Nephron (organoid): ENCODE results near the gene CHIT1.

Experiments used
- H3K27ac Mint-ChIP-seq, 3 experiments: 2 replicates each; pipeline ENCODE4 v1.8.0; 2020; ENCODE audit warnings: mixed read lengths in 3 of 3, mild to moderate bottlenecking in 2 of 3, moderate library complexity in 1 of 3
- H3K27me3 Mint-ChIP-seq: 2 replicates; pipeline ENCODE4 v1.8.0; 2021; ENCODE audit warnings: low read depth, mild to moderate bottlenecking, moderate library complexity, mixed read lengths
- H3K36me3 Mint-ChIP-seq: 2 replicates; pipeline ENCODE4 v1.8.0; 2020; ENCODE audit warnings: low read depth, mixed read lengths
- H3K4me1 Mint-ChIP-seq: 2 replicates; pipeline ENCODE4 v1.8.0; 2020; ENCODE audit warnings: mixed read lengths
- H3K4me3 Mint-ChIP-seq, 3 experiments: 2 replicates each; pipeline ENCODE4 v1.8.0; 2020; ENCODE audit warnings: mild to moderate bottlenecking in 3 of 3, mixed read lengths in 3 of 3, moderate library complexity in 2 of 3
- H3K9me3 Mint-ChIP-seq: 2 replicates; pipeline ENCODE4 v1.8.0; 2020; ENCODE audit warnings: mixed read lengths
- TF ChIP-seq, protein P1 (sequence below), 3 experiments: fragments of 200-600 bp; sonication (generic); IDR thresholded peaks; one replicate each; pipeline ENCODE4 v1.5.0; 2021; ENCODE audit warnings: antibody characterized with exemption in 3 of 3; ENCODE audit not compliant: unreplicated experiment in 3 of 3

The CHIT1 gene

DNA sequence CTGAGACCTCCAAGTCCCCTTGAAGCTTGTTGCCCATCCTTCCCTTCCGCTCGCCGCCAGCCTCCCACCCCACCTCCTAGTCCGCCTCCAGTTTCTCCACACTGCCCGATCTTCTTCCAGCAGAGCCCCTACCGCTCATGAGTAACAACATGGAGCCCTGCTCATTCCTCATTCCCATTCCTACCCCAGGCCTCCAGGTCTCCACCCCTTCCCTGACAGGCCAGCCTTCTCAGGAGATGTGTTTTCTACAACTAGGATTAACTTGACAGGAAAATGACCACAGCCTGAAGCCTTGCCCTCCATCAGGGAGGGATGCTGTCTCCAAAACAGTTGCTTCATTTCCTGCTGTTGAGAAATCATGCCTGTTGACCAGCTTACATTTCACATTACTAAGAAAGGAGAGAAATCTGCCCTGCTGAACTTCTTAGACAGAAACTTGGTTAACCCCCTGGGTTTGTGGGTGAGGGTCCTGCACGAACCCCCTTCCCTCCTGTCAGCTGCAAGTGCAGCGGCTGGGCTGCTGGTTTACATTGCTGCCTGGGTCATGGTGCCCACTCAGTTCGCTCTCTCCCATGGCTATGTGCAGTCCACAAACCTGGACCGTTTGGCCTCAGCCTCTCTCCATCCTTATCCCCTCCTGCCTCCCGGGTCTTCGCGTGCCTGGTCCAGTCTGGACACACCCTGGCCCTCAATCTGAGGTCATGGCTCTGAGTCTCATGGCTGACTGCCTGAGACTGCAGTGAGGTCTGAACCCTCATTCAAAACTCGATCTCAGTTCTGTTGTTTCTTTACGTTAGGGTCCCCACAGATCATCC is 26.8 kb downstream of the CHIT1 start:
- TF ChIP-seq, protein P1, sequence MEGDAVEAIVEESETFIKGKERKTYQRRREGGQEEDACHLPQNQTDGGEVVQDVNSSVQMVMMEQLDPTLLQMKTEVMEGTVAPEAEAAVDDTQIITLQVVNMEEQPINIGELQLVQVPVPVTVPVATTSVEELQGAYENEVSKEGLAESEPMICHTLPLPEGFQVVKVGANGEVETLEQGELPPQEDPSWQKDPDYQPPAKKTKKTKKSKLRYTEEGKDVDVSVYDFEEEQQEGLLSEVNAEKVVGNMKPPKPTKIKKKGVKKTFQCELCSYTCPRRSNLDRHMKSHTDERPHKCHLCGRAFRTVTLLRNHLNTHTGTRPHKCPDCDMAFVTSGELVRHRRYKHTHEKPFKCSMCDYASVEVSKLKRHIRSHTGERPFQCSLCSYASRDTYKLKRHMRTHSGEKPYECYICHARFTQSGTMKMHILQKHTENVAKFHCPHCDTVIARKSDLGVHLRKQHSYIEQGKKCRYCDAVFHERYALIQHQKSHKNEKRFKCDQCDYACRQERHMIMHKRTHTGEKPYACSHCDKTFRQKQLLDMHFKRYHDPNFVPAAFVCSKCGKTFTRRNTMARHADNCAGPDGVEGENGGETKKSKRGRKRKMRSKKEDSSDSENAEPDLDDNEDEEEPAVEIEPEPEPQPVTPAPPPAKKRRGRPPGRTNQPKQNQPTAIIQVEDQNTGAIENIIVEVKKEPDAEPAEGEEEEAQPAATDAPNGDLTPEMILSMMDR (IDR thresholded peaks at IDR 0.05; ENCODE audit: unreplicated experiment in 3 of 3): no peak
- H3K4me1 Mint-ChIP-seq: peaks cover 79% of the 10 kb centered on the region
- no peak overlapping the region for H3K4me3 Mint-ChIP-seq
- H3K27me3 Mint-ChIP-seq: peaks cover 6% of the 10 kb centered on the region
- peak overlapping the region in 2 of 3 experiments; percentile 63 to 73 for H3K27ac Mint-ChIP-seq
- no peaks in the 10 kb centered on the region for H3K36me3 Mint-ChIP-seq
- peaks cover 4% of the 10 kb centered on the region for H3K9me3 Mint-ChIP-seq

DNA sequence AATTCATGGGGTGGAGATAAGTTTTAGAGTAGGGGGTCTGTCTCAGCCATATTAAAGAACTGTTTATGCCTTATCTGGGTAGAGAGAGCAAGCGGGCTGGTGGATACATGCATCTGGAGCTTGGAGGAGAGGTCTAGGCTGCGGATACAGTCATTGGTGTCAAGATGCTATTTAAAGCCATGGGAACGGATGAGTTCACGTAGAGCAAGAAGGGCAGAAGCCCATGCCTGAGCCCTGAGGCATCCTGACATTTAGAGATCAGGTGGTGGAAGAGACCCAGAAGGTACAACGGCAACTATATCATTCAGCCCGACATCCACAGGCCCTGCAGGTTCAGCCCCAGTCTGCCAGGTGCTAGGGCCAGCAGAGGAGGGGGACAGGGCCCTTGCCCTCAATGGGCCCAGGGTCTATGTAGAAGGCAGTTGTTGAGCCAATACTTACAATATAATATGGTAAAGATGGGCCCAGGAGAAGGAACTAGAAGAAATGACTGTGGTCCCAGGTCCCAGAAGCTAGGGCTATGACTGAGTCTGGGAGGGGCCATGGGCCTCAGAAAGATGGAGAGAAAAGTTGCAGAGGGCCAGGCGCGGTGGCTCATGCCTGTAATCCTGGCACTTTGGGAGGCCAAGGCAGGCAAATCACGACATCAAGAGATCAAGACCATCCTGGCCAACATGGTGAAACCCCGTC is 27.8 kb downstream of the CHIT1 start:
- Mint-ChIP-seq H3K4me1 (peaks cover 77% of the 10 kb centered on the region), H3K27me3 (peaks cover 6% of the 10 kb centered on the region), H3K4me3 (no peak overlapping the region), H3K36me3 (no peaks in the 10 kb centered on the region), H3K27ac (peak overlapping the region in 2 of 3 experiments; percentile 1 to 72), H3K9me3 (peaks cover 2% of the 10 kb centered on the region)
- TF ChIP-seq, protein P1 (IDR thresholded peaks at IDR 0.05; ENCODE audit: unreplicated experiment in 3 of 3): no peak

GRCh38 chr1:203200916-203201315 is 28.6 kb downstream of the CHIT1 start:
- Mint-ChIP-seq H3K27ac (peak overlapping the region in 2 of 3 experiments; percentile 43 to 72), H3K4me3 (no peak overlapping the region), H3K4me1 (peaks cover 70% of the 10 kb centered on the region), H3K9me3 (peaks cover 2% of the 10 kb centered on the region), H3K27me3 (peaks cover 6% of the 10 kb centered on the region), H3K36me3 (no peaks in the 10 kb centered on the region)
- TF ChIP-seq, protein P1 (IDR thresholded peaks at IDR 0.05; ENCODE audit: unreplicated experiment in 3 of 3): no peak

GRCh38 chr1:203199816-203200571 is 29.5 kb downstream of the CHIT1 start:
- peaks cover 6% of the 10 kb centered on the region for H3K27me3 Mint-ChIP-seq
- H3K9me3 Mint-ChIP-seq: peaks cover 2% of the 10 kb centered on the region
- H3K27ac Mint-ChIP-seq: peak overlapping the region; percentile 18 to 72 (median 43)
- TF ChIP-seq, protein P1 (IDR thresholded peaks at IDR 0.05; ENCODE audit: unreplicated experiment in 3 of 3): no peak
- H3K4me3 Mint-ChIP-seq: no peak overlapping the region
- H3K4me1 Mint-ChIP-seq: peaks cover 67% of the 10 kb centered on the region
- H3K36me3 Mint-ChIP-seq: no peaks in the 10 kb centered on the region

DNA sequence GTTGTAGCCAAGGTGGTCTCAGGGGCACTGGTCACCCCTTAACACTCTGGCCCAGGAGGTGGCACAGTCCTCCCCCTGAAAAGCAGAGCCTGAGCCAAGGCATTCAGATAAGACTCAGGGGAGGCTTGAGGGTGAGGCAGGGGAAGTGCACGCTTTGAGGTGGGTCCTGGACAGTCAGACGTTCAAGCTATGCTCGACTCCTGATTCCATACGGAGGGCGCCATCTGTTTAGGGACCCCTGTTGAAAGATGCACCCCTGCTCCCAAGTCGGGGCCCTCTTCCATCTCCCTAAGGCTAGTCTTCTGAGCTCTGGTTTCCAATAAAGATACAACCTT is 30.0 kb downstream of the CHIT1 start:
- TF ChIP-seq, protein P1 (IDR thresholded peaks at IDR 0.05; ENCODE audit: unreplicated experiment in 3 of 3): no peak
- H3K27me3 Mint-ChIP-seq: peaks cover 6% of the 10 kb centered on the region
- peak overlapping the region in 2 of 3 experiments; percentile 43 to 72 for H3K27ac Mint-ChIP-seq
- no peaks in the 10 kb centered on the region for H3K36me3 Mint-ChIP-seq
- H3K4me3 Mint-ChIP-seq: no peak overlapping the region
- peaks cover 62% of the 10 kb centered on the region for H3K4me1 Mint-ChIP-seq
- peaks cover 2% of the 10 kb centered on the region for H3K9me3 Mint-ChIP-seq
